RWPE2 (cell line): Measurements from ENCODE around the gene TBC1D3B.
"Not testable (repeated sequence)": the region's sequence is repeated elsewhere in the genome, so short reads cannot be mapped to it uniquely, and the experiment has no call there.

Experiments used
- ATAC-seq: fragments of 200-7000 bp; cut with Tn5 transposase; 3 replicates; pipeline ENCODE4 v1.9.1; 2021; ENCODE audit warnings: low read depth
- DNase-seq: peaks from one replicate; pipeline ENCODE4 v3.0.0-alpha.2; 2020; ENCODE audit warnings: low spot score
- H3K27ac ChIP-seq: fragments of 450-650 bp; 2 replicates; pipeline ENCODE4 v1.5.1; 2017; ENCODE audit warnings: mild to moderate bottlenecking; ENCODE audit not compliant: poor library complexity, severe bottlenecking
- H3K27me3 ChIP-seq: fragments of 250-450 bp; sonication (Bioruptor Pico); 2 replicates; pipeline ENCODE4 v1.5.1; 2021; ENCODE audit warnings: mild to moderate bottlenecking, moderate library complexity; ENCODE audit not compliant: insufficient read depth, poor library complexity, severe bottlenecking
- H3K36me3 ChIP-seq: fragments of 250-450 bp; sonication (Bioruptor Pico); 2 replicates; pipeline ENCODE4 v1.5.1; 2020; ENCODE audit warnings: low read depth, mild to moderate bottlenecking, moderate library complexity
- H3K4me1 ChIP-seq: fragments of 250-450 bp; sonication (Bioruptor Pico); 2 replicates; pipeline ENCODE4 v1.5.1; 2021; ENCODE audit warnings: mild to moderate bottlenecking, moderate library complexity; ENCODE audit not compliant: insufficient read depth, poor library complexity, severe bottlenecking
- H3K4me3 ChIP-seq: fragments of 250-450 bp; sonication (Bioruptor Pico); 2 replicates; pipeline ENCODE4 v1.5.1; 2021; ENCODE audit warnings: mild to moderate bottlenecking, moderate library complexity; ENCODE audit not compliant: severe bottlenecking
- H3K9me3 ChIP-seq: fragments of 250-450 bp; sonication (Bioruptor Pico); 2 replicates; pipeline ENCODE4 v1.5.1; 2021; ENCODE audit warnings: mild to moderate bottlenecking, moderate library complexity; ENCODE audit not compliant: severe bottlenecking
- CTCF ChIP-seq: fragments of 450-650 bp; IDR thresholded peaks from one replicate; pipeline ENCODE4 v1.5.1; 2017; ENCODE audit warnings: mild to moderate bottlenecking, moderate library complexity; ENCODE audit not compliant: poor library complexity, severe bottlenecking

TBC1D3B gene

GRCh38 chr17:36198831-36199465 lies 22.5 kb upstream of the TBC1D3B start:
- DNase-seq (no peak), ATAC-seq (no peak)

GRCh38 chr17:36197387-36197703 lies 20.9 kb upstream of the TBC1D3B start:
- no peak for DNase-seq

More at GRCh38 chr17:36198831-36199465, 22.5 kb upstream of the TBC1D3B start:
- H3K9me3 ChIP-seq: no peaks in the 10 kb centered on the region
- no peak overlapping the region for H3K4me3 ChIP-seq
- TF ChIP-seq CTCF: no peak
- no peaks in the 10 kb centered on the region for H3K4me1 ChIP-seq
- H3K27ac ChIP-seq: no peak overlapping the region
- H3K27me3 ChIP-seq: peaks cover 4% of the 10 kb centered on the region
- H3K36me3 ChIP-seq: no peaks in the 10 kb centered on the region

GRCh38 chr17:36196131-36196486 lies 19.7 kb upstream of the TBC1D3B start:
- Histone ChIP-seq H3K36me3 (no peaks in the 10 kb centered on the region), H3K9me3 (no peaks in the 10 kb centered on the region), H3K27me3 (peaks cover 4% of the 10 kb centered on the region), H3K4me1 (peaks cover 4% of the 10 kb centered on the region), H3K27ac (no peak overlapping the region), H3K4me3 (no peak overlapping the region)
- TF ChIP-seq CTCF: no peak
- DNase-seq (no peak), ATAC-seq (no peak)

More at GRCh38 chr17:36197387-36197703, 20.9 kb upstream of the TBC1D3B start:
- Histone ChIP-seq H3K27ac (no peak overlapping the region), H3K36me3 (no peaks in the 10 kb centered on the region), H3K9me3 (no peaks in the 10 kb centered on the region), H3K4me3 (no peak overlapping the region), H3K27me3 (peaks cover 4% of the 10 kb centered on the region), H3K4me1 (peaks cover 2% of the 10 kb centered on the region)
- TF ChIP-seq CTCF: no peak
- ATAC-seq: no peak

GRCh38 chr17:36195434-36196130 lies 19.1 kb upstream of the TBC1D3B start:
- DNase-seq (no peak), ATAC-seq (no peak)
- H3K9me3 ChIP-seq: no peaks in the 10 kb centered on the region
- peaks cover 4% of the 10 kb centered on the region for H3K4me1 ChIP-seq
- H3K36me3 ChIP-seq: no peaks in the 10 kb centered on the region
- no peak overlapping the region for H3K4me3 ChIP-seq
- TF ChIP-seq CTCF: no peak
- peaks cover 4% of the 10 kb centered on the region for H3K27me3 ChIP-seq
- no peak overlapping the region for H3K27ac ChIP-seq

- DNase-seq, H3K27ac ChIP-seq, H3K9me3 ChIP-seq, H3K36me3 ChIP-seq, H3K4me3 ChIP-seq, ATAC-seq, H3K4me1 ChIP-seq, H3K27me3 ChIP-seq: not testable (repeated sequence)
Measured at GRCh38 chr17:36194832-36195433, 18.5 kb upstream of the TBC1D3B start.

GRCh38 chr17:36194147-36194831 lies 17.9 kb upstream of the TBC1D3B start:
- not testable (repeated sequence) for ATAC-seq

More at GRCh38 chr17:36194147-36194831, 17.9 kb upstream of the TBC1D3B start:
- not testable (repeated sequence) for H3K4me3 ChIP-seq, H3K27ac ChIP-seq, H3K36me3 ChIP-seq, DNase-seq, H3K9me3 ChIP-seq, H3K27me3 ChIP-seq, H3K4me1 ChIP-seq
